ENCODE measurements around the gene FERMT2. TPM values are rescaled to one million over a fixed set of nuclear protein-coding genes. Genes with fewer than 3 reads are reported as not detected.
A peak's percentile ranks its signal among the peaks of the same experiment; 100 is the strongest.

Gene FERMT2
- total RNA-seq, 1 donor from 2014 or later: 98.6 TPM

- Histone ChIP-seq H3K9ac (ENCODE audit: low read depth in 1 of 3, low read length in 3 of 3) (peak overlapping the region in 2 of 3 donors; percentile 15 to 61), H3K9me3 (ENCODE audit: control insufficient read depth in 3 of 3, low read length in 3 of 3) (no peaks in the 10 kb centered on the region), H3K27ac (ENCODE audit: low read depth, low read length) (no peak overlapping the region), H3K36me3 (ENCODE audit: control insufficient read depth in 3 of 3, insufficient read depth in 3 of 3, low read length in 3 of 3) (no peaks in the 10 kb centered on the region), H3K4me1 (ENCODE audit: control insufficient read depth in 3 of 3, insufficient read depth in 3 of 3, low read length in 3 of 3) (peaks cover 12 to 38% (median 20%) of the 10 kb centered on the region in 3 donors), H3K27me3 (ENCODE audit: control insufficient read depth in 3 of 3, insufficient read depth in 3 of 3, low read length in 3 of 3) (no peaks in the 10 kb centered on the region), H3K4me3 (ENCODE audit: low read length in 3 of 3) (no peak overlapping the region)
Observed at GRCh38 chr14:52948039-52948438, 2.8 kb downstream of the FERMT2 start.

GRCh38 chr14:52944254-52944653 lies 6.6 kb downstream of the FERMT2 start:
- H3K4me1 ChIP-seq (ENCODE audit: control insufficient read depth in 3 of 3, insufficient read depth in 3 of 3, low read length in 3 of 3): peaks cover 9 to 31% (median 9%) of the 10 kb centered on the region in 3 donors

GRCh38 chr14:52939427-52939826 lies 11.4 kb downstream of the FERMT2 start:
- H3K9ac ChIP-seq (ENCODE audit: low read depth in 1 of 3, low read length in 3 of 3): no peak overlapping the region
- no peaks in the 10 kb centered on the region for H3K36me3 ChIP-seq (ENCODE audit: control insufficient read depth in 3 of 3, insufficient read depth in 3 of 3, low read length in 3 of 3)
- H3K27me3 ChIP-seq (ENCODE audit: control insufficient read depth in 3 of 3, insufficient read depth in 3 of 3, low read length in 3 of 3): no peaks in the 10 kb centered on the region
- H3K4me3 ChIP-seq (ENCODE audit: low read length in 3 of 3): no peak overlapping the region
- peaks cover 14 to 28% (median 26%) of the 10 kb centered on the region in 3 donors for H3K4me1 ChIP-seq (ENCODE audit: control insufficient read depth in 3 of 3, insufficient read depth in 3 of 3, low read length in 3 of 3)
- H3K27ac ChIP-seq (ENCODE audit: low read depth, low read length): no peak overlapping the region
- H3K9me3 ChIP-seq (ENCODE audit: control insufficient read depth in 3 of 3, low read length in 3 of 3): no peaks in the 10 kb centered on the region

More at GRCh38 chr14:52944254-52944653, 6.6 kb downstream of the FERMT2 start:
- no peaks in the 10 kb centered on the region for H3K27me3 ChIP-seq (ENCODE audit: control insufficient read depth in 3 of 3, insufficient read depth in 3 of 3, low read length in 3 of 3)
- no peaks in the 10 kb centered on the region for H3K36me3 ChIP-seq (ENCODE audit: control insufficient read depth in 3 of 3, insufficient read depth in 3 of 3, low read length in 3 of 3)
- no peak overlapping the region for H3K4me3 ChIP-seq (ENCODE audit: low read length in 3 of 3)
- H3K9ac ChIP-seq (ENCODE audit: low read depth in 1 of 3, low read length in 3 of 3): no peak overlapping the region
- H3K27ac ChIP-seq (ENCODE audit: low read depth, low read length): no peak overlapping the region
- no peaks in the 10 kb centered on the region for H3K9me3 ChIP-seq (ENCODE audit: control insufficient read depth in 3 of 3, low read length in 3 of 3)

GRCh38 chr14:52937869-52938268 lies 13.0 kb downstream of the FERMT2 start:
- Histone ChIP-seq H3K27ac (ENCODE audit: low read depth, low read length) (no peak overlapping the region), H3K27me3 (ENCODE audit: control insufficient read depth in 3 of 3, insufficient read depth in 3 of 3, low read length in 3 of 3) (no peaks in the 10 kb centered on the region), H3K4me3 (ENCODE audit: low read length in 3 of 3) (peak overlapping the region in 1 of 3 donors; percentile 32), H3K4me1 (ENCODE audit: control insufficient read depth in 3 of 3, insufficient read depth in 3 of 3, low read length in 3 of 3) (peaks cover 14 to 27% (median 25%) of the 10 kb centered on the region in 3 donors), H3K9ac (ENCODE audit: low read depth in 1 of 3, low read length in 3 of 3) (no peak overlapping the region), H3K36me3 (ENCODE audit: control insufficient read depth in 3 of 3, insufficient read depth in 3 of 3, low read length in 3 of 3) (no peaks in the 10 kb centered on the region), H3K9me3 (ENCODE audit: control insufficient read depth in 3 of 3, low read length in 3 of 3) (no peaks in the 10 kb centered on the region)

- Histone ChIP-seq H3K4me3 (ENCODE audit: low read length in 3 of 3) (peak overlapping the region in 1 of 3 donors; percentile 32), H3K27me3 (ENCODE audit: control insufficient read depth in 3 of 3, insufficient read depth in 3 of 3, low read length in 3 of 3) (no peaks in the 10 kb centered on the region), H3K27ac (ENCODE audit: low read depth, low read length) (no peak overlapping the region), H3K9ac (ENCODE audit: low read depth in 1 of 3, low read length in 3 of 3) (no peak overlapping the region), H3K4me1 (ENCODE audit: control insufficient read depth in 3 of 3, insufficient read depth in 3 of 3, low read length in 3 of 3) (peaks cover 14 to 27% (median 25%) of the 10 kb centered on the region in 3 donors), H3K9me3 (ENCODE audit: control insufficient read depth in 3 of 3, low read length in 3 of 3) (no peaks in the 10 kb centered on the region), H3K36me3 (ENCODE audit: control insufficient read depth in 3 of 3, insufficient read depth in 3 of 3, low read length in 3 of 3) (no peaks in the 10 kb centered on the region)
Observed at GRCh38 chr14:52937306-52937705, 13.5 kb downstream of the FERMT2 start.

- H3K27me3 ChIP-seq (ENCODE audit: control insufficient read depth in 3 of 3, insufficient read depth in 3 of 3, low read length in 3 of 3): no peaks in the 10 kb centered on the region
- no peak overlapping the region for H3K4me3 ChIP-seq (ENCODE audit: low read length in 3 of 3)
- H3K36me3 ChIP-seq (ENCODE audit: control insufficient read depth in 3 of 3, insufficient read depth in 3 of 3, low read length in 3 of 3): no peaks in the 10 kb centered on the region
- no peak overlapping the region for H3K27ac ChIP-seq (ENCODE audit: low read depth, low read length)
- H3K4me1 ChIP-seq (ENCODE audit: control insufficient read depth in 3 of 3, insufficient read depth in 3 of 3, low read length in 3 of 3): peaks cover 14 to 27% (median 25%) of the 10 kb centered on the region in 3 donors
- no peaks in the 10 kb centered on the region for H3K9me3 ChIP-seq (ENCODE audit: control insufficient read depth in 3 of 3, low read length in 3 of 3)
- H3K9ac ChIP-seq (ENCODE audit: low read depth in 1 of 3, low read length in 3 of 3): no peak overlapping the region
Observed at GRCh38 chr14:52936437-52936836, 14.4 kb downstream of the FERMT2 start.

- no peak overlapping the region for H3K9ac ChIP-seq (ENCODE audit: low read depth in 1 of 3, low read length in 3 of 3)
- no peaks in the 10 kb centered on the region for H3K27me3 ChIP-seq (ENCODE audit: control insufficient read depth in 3 of 3, insufficient read depth in 3 of 3, low read length in 3 of 3)
- H3K9me3 ChIP-seq (ENCODE audit: control insufficient read depth in 3 of 3, low read length in 3 of 3): no peaks in the 10 kb centered on the region
- H3K27ac ChIP-seq (ENCODE audit: low read depth, low read length): no peak overlapping the region
- H3K4me1 ChIP-seq (ENCODE audit: control insufficient read depth in 3 of 3, insufficient read depth in 3 of 3, low read length in 3 of 3): peaks cover 14 to 26% (median 26%) of the 10 kb centered on the region in 3 donors
- H3K4me3 ChIP-seq (ENCODE audit: low read length in 3 of 3): no peak overlapping the region
- H3K36me3 ChIP-seq (ENCODE audit: control insufficient read depth in 3 of 3, insufficient read depth in 3 of 3, low read length in 3 of 3): no peaks in the 10 kb centered on the region
Observed at GRCh38 chr14:52935833-52936232, 15.0 kb downstream of the FERMT2 start.

GRCh38 chr14:52934762-52935161 lies 16.1 kb downstream of the FERMT2 start:
- Histone ChIP-seq H3K9me3 (ENCODE audit: control insufficient read depth in 3 of 3, low read length in 3 of 3) (no peaks in the 10 kb centered on the region), H3K4me3 (ENCODE audit: low read length in 3 of 3) (no peak overlapping the region), H3K27ac (ENCODE audit: low read depth, low read length) (no peak overlapping the region), H3K36me3 (ENCODE audit: control insufficient read depth in 3 of 3, insufficient read depth in 3 of 3, low read length in 3 of 3) (no peaks in the 10 kb centered on the region), H3K4me1 (ENCODE audit: control insufficient read depth in 3 of 3, insufficient read depth in 3 of 3, low read length in 3 of 3) (peaks cover 21 to 33% (median 28%) of the 10 kb centered on the region in 3 donors), H3K27me3 (ENCODE audit: control insufficient read depth in 3 of 3, insufficient read depth in 3 of 3, low read length in 3 of 3) (no peaks in the 10 kb centered on the region), H3K9ac (ENCODE audit: low read depth in 1 of 3, low read length in 3 of 3) (no peak overlapping the region)

GRCh38 chr14:52929192-52929807 lies 21.6 kb downstream of the FERMT2 start:
- no peak overlapping the region for H3K9ac ChIP-seq (ENCODE audit: low read depth in 1 of 3, low read length in 3 of 3)
- H3K27ac ChIP-seq (ENCODE audit: low read depth, low read length): no peak overlapping the region
- H3K4me1 ChIP-seq (ENCODE audit: control insufficient read depth in 3 of 3, insufficient read depth in 3 of 3, low read length in 3 of 3): peaks cover 12 to 24% (median 18%) of the 10 kb centered on the region in 3 donors
- H3K36me3 ChIP-seq (ENCODE audit: control insufficient read depth in 3 of 3, insufficient read depth in 3 of 3, low read length in 3 of 3): no peaks in the 10 kb centered on the region
- no peak overlapping the region for H3K4me3 ChIP-seq (ENCODE audit: low read length in 3 of 3)
- no peaks in the 10 kb centered on the region for H3K9me3 ChIP-seq (ENCODE audit: control insufficient read depth in 3 of 3, low read length in 3 of 3)
- no peaks in the 10 kb centered on the region for H3K27me3 ChIP-seq (ENCODE audit: control insufficient read depth in 3 of 3, insufficient read depth in 3 of 3, low read length in 3 of 3)

- no peak overlapping the region for H3K9ac ChIP-seq (ENCODE audit: low read depth in 1 of 3, low read length in 3 of 3)
- peaks cover 20 to 41% (median 29%) of the 10 kb centered on the region in 3 donors for H3K4me1 ChIP-seq (ENCODE audit: control insufficient read depth in 3 of 3, insufficient read depth in 3 of 3, low read length in 3 of 3)
- no peak overlapping the region for H3K27ac ChIP-seq (ENCODE audit: low read depth, low read length)
- no peaks in the 10 kb centered on the region for H3K36me3 ChIP-seq (ENCODE audit: control insufficient read depth in 3 of 3, insufficient read depth in 3 of 3, low read length in 3 of 3)
- H3K9me3 ChIP-seq (ENCODE audit: control insufficient read depth in 3 of 3, low read length in 3 of 3): no peaks in the 10 kb centered on the region
- H3K4me3 ChIP-seq (ENCODE audit: low read length in 3 of 3): no peak overlapping the region
- no peaks in the 10 kb centered on the region for H3K27me3 ChIP-seq (ENCODE audit: control insufficient read depth in 3 of 3, insufficient read depth in 3 of 3, low read length in 3 of 3)
Observed at GRCh38 chr14:52926953-52927352, 23.9 kb downstream of the FERMT2 start.

Data from skeletal muscle tissue (tissue), 4 donors.